PFSK-1 (cell line): ENCODE results near the gene TTC28.

Experiments
- FOXP2 ChIP-seq: optimal IDR thresholded peaks from 2 replicates; pipeline ENCODE3; 2011; ENCODE audit warnings: borderline replicate concordance, control low read depth, inconsistent platforms; ENCODE audit not compliant: insufficient read depth; ENCODE audit errors: extremely low read length, extremely low read depth
- POLR2AphosphoS5 ChIP-seq: IDR thresholded peaks from 2 replicates; pipeline ENCODE4 v1.6.1; 2012; ENCODE audit warnings: low read depth, mild to moderate bottlenecking, control low read depth, low read length, moderate library complexity
- SIN3A ChIP-seq: IDR thresholded peaks from 2 replicates; pipeline ENCODE4 v1.6.1; 2012; ENCODE audit warnings: mild to moderate bottlenecking, low read length, moderate library complexity, borderline replicate concordance; ENCODE audit not compliant: insufficient read depth
- TAF1 ChIP-seq: IDR thresholded peaks from 2 replicates; pipeline ENCODE4 v1.6.1; 2012; ENCODE audit warnings: low read length, control low read depth, borderline replicate concordance; ENCODE audit not compliant: insufficient read depth
- TF ChIP-seq, protein P1 (sequence below), 2 experiments: IDR thresholded peaks; 2 replicates each; pipeline versions ENCODE4 v1.6.1 to v1.8.0; 2011 to 2012; ENCODE audit warnings: low read depth in 2 of 2, low read length in 2 of 2, control low read depth in 1 of 2, inconsistent platforms in 1 of 2, mild to moderate bottlenecking in 1 of 2, moderate library complexity in 1 of 2; ENCODE audit not compliant: insufficient read depth in 1 of 2

TTC28 gene

DNA sequence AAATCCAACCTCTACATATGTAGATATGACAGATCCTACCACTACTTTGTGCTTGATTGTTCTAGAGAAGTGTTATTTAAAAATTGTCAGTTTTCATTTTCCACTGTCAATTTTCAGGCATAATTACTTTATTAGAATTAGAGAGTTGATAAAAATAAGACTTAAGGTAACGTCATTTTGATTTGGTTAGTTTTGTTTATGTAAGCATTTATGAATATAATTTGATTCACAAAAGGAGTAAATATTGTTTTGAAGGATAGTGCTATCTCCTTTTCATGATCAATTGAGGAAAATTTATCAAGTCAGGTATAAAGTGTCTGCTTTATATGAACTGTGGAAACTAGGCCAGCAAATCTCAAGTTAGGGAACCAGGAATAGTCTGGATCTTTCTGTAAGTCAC, 718.0 kb downstream of the TTC28 start:
- no peak for TF ChIP-seq POLR2AphosphoS5
- TF ChIP-seq, protein P1, sequence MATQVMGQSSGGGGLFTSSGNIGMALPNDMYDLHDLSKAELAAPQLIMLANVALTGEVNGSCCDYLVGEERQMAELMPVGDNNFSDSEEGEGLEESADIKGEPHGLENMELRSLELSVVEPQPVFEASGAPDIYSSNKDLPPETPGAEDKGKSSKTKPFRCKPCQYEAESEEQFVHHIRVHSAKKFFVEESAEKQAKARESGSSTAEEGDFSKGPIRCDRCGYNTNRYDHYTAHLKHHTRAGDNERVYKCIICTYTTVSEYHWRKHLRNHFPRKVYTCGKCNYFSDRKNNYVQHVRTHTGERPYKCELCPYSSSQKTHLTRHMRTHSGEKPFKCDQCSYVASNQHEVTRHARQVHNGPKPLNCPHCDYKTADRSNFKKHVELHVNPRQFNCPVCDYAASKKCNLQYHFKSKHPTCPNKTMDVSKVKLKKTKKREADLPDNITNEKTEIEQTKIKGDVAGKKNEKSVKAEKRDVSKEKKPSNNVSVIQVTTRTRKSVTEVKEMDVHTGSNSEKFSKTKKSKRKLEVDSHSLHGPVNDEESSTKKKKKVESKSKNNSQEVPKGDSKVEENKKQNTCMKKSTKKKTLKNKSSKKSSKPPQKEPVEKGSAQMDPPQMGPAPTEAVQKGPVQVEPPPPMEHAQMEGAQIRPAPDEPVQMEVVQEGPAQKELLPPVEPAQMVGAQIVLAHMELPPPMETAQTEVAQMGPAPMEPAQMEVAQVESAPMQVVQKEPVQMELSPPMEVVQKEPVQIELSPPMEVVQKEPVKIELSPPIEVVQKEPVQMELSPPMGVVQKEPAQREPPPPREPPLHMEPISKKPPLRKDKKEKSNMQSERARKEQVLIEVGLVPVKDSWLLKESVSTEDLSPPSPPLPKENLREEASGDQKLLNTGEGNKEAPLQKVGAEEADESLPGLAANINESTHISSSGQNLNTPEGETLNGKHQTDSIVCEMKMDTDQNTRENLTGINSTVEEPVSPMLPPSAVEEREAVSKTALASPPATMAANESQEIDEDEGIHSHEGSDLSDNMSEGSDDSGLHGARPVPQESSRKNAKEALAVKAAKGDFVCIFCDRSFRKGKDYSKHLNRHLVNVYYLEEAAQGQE (IDR thresholded peaks at IDR 0.05; ENCODE audit: insufficient read depth in 1 of 2, low read depth in 2 of 2, low read length in 2 of 2) = no peak
- TF ChIP-seq FOXP2 = no peak
- TF ChIP-seq SIN3A = no peak
- TF ChIP-seq TAF1 = no peak

GRCh38 chr22:27961182-27961581, 718.5 kb downstream of the TTC28 start:
- TF ChIP-seq SIN3A = no peak
- no peak for TF ChIP-seq POLR2AphosphoS5
- TF ChIP-seq TAF1 = no peak
- TF ChIP-seq FOXP2 = no peak
- TF ChIP-seq, protein P1 (IDR thresholded peaks at IDR 0.05; ENCODE audit: insufficient read depth in 1 of 2, low read depth in 2 of 2, low read length in 2 of 2) = no peak

GRCh38 chr22:27959335-27960090, 720.1 kb downstream of the TTC28 start:
- TF ChIP-seq SIN3A (no peak), FOXP2 (no peak), POLR2AphosphoS5 (no peak), TAF1 (no peak)
- TF ChIP-seq, protein P1 (IDR thresholded peaks at IDR 0.05; ENCODE audit: insufficient read depth in 1 of 2, low read depth in 2 of 2, low read length in 2 of 2) = no peak

DNA sequence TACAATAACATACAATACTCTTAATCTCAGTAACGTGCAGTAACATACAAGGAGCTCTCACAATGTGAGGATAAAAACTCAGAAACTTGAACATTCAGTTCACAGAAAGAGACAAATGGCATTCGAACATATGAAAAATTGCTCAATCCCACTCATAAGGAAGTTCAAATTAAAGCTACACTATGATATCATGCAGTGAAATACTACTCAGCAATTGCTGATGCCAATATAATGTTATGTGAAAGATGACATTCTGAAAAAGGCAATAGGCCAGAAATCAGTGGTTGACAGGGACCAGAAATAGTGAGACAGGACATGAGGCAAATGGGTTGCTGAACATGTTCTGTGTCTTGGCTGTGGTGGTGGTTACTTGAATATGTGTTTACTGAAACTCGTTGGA, 726.9 kb downstream of the TTC28 start:
- TF ChIP-seq, protein P1 (IDR thresholded peaks at IDR 0.05; ENCODE audit: insufficient read depth in 1 of 2, low read depth in 2 of 2, low read length in 2 of 2) = no peak
- TF ChIP-seq SIN3A (no peak), TAF1 (no peak), POLR2AphosphoS5 (no peak)

DNA sequence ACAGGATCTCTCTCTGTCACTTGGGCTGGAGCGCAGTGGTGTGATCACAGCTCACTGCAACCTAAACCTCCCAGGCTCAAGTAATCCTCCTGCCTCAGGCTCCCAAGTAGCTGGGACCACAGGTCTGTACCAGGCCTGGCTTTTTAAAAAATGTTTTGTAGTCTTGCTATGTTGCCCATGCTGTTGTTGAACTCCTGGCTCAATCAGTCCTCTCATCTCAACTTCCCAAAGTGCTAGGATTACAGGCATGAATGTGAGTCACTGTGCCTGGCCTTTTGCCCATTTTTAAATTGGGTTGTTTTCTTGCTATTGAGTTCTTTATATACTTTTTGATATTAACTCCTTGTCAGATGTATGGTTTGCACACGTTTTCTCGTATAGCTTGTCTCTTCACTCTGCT, 727.5 kb downstream of the TTC28 start:
- TF ChIP-seq POLR2AphosphoS5 = no peak
- no peak for TF ChIP-seq SIN3A
